ENCODE measurements around the gene GPR155. TPM values are rescaled to one million over a fixed set of nuclear protein-coding genes. Genes with fewer than 3 reads are reported as not detected.
"Not testable (repeated sequence)": the region's sequence is repeated elsewhere in the genome, so short reads cannot be mapped to it uniquely, and the experiment has no call there.

GPR155 gene
- total RNA-seq, 2 experiments from 2014 or later = 9.4 to 14.5 TPM

GRCh38 chr2:174510583-174511189, 23.9 kb upstream of the GPR155 start:
- Mint-ChIP-seq H3K9me3 (peaks cover 29% of the 10 kb centered on the region), H3K4me1 (peaks cover 11% of the 10 kb centered on the region), H3K36me3 (peaks cover 19% of the 10 kb centered on the region), H3K27me3 (no peaks in the 10 kb centered on the region), H3K4me3 (no peak overlapping the region), H3K27ac (no peak overlapping the region)
- no peak for DNase-seq

- Mint-ChIP-seq H3K4me3 (no peak overlapping the region), H3K4me1 (peaks cover 16% of the 10 kb centered on the region), H3K9me3 (peaks cover 5% of the 10 kb centered on the region), H3K36me3 (no peaks in the 10 kb centered on the region), H3K27me3 (no peaks in the 10 kb centered on the region), H3K27ac (no peak overlapping the region)
- no peak for DNase-seq
Observed at GRCh38 chr2:174503161-174503809, 16.5 kb upstream of the GPR155 start.

- Mint-ChIP-seq H3K27ac (no peak overlapping the region), H3K4me3 (no peak overlapping the region), H3K27me3 (no peaks in the 10 kb centered on the region), H3K9me3 (no peaks in the 10 kb centered on the region), H3K4me1 (peaks cover 30% of the 10 kb centered on the region), H3K36me3 (no peaks in the 10 kb centered on the region)
- no peak for DNase-seq
Observed at GRCh38 chr2:174499371-174499770, 12.5 kb upstream of the GPR155 start.

GRCh38 chr2:174495365-174496012, 8.7 kb upstream of the GPR155 start:
- Mint-ChIP-seq H3K4me1 (peaks cover 55% of the 10 kb centered on the region), H3K27me3 (no peaks in the 10 kb centered on the region), H3K27ac (peak overlapping the region; percentile 58), H3K4me3 (no peak overlapping the region), H3K36me3 (peaks cover 2% of the 10 kb centered on the region), H3K9me3 (peaks cover 5% of the 10 kb centered on the region)
- no peak for DNase-seq

GRCh38 chr2:174493549-174494331, 6.9 kb upstream of the GPR155 start:
- H3K36me3 Mint-ChIP-seq = peaks cover 2% of the 10 kb centered on the region
- no peaks in the 10 kb centered on the region for H3K27me3 Mint-ChIP-seq
- peak; percentile 20 for DNase-seq

GRCh38 chr2:174492963-174493431, 6.2 kb upstream of the GPR155 start:
- H3K4me3 Mint-ChIP-seq = peak overlapping the region; percentile 81
- H3K27me3 Mint-ChIP-seq = no peaks in the 10 kb centered on the region
- peak; percentile 57 for DNase-seq
- H3K27ac Mint-ChIP-seq = peak overlapping the region; percentile 99
- peaks cover 73% of the 10 kb centered on the region for H3K4me1 Mint-ChIP-seq
- H3K9me3 Mint-ChIP-seq = peaks cover 5% of the 10 kb centered on the region
- peaks cover 5% of the 10 kb centered on the region for H3K36me3 Mint-ChIP-seq

More at GRCh38 chr2:174493549-174494331, 6.9 kb upstream of the GPR155 start:
- Mint-ChIP-seq H3K27ac (peak overlapping the region; percentile 99), H3K4me1 (peaks cover 69% of the 10 kb centered on the region), H3K9me3 (peaks cover 5% of the 10 kb centered on the region), H3K4me3 (peak overlapping the region; percentile 81)

DNA sequence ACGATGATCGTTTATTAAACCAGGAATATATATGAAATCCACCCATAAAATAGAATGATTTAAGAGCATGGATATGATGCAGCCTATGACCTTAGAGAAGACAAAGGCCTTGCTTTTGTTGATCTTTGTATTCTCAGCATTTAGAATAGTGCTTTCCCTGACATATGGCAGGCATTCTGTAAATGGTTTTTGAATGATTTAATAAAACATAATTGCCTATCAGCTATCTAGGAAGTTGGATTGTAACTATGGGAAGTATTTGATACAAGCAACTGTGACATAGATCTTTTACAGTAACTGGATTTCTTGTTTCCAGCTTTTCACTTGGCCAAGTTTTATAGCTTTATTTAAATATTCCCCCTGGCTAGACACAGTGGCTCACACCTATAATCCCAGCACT, 5.1 kb upstream of the GPR155 start:
- peaks cover 5% of the 10 kb centered on the region for H3K36me3 Mint-ChIP-seq
- H3K27ac Mint-ChIP-seq = peak overlapping the region; percentile 79
- H3K4me3 Mint-ChIP-seq = no peak overlapping the region
- no peaks in the 10 kb centered on the region for H3K27me3 Mint-ChIP-seq
- H3K4me1 Mint-ChIP-seq = peaks cover 79% of the 10 kb centered on the region
- no peak for DNase-seq
- peaks cover 5% of the 10 kb centered on the region for H3K9me3 Mint-ChIP-seq

DNA sequence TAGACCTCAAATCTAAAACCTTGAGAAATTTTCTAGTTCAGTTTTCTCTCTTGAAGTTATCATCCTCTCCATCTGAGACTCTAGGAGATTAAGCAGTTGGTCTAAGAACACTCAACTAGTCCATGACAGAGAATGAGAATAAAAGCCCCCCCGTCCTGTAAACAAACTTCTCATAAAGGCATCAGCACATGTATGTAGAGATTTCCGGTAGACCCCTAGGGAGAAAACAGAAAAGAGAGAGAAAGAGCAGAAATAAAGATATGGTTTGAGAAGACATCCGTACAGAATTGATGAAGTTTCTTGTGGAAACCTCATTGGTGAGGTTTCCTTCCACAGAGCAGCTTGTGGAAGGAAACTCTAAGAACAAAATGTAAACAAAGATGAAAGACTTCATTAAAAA, 3.2 kb upstream of the GPR155 start:
- Mint-ChIP-seq H3K9me3 (peaks cover 5% of the 10 kb centered on the region), H3K36me3 (peaks cover 5% of the 10 kb centered on the region), H3K4me3 (peak overlapping the region; percentile 75), H3K4me1 (peaks cover 64% of the 10 kb centered on the region), H3K27ac (peak overlapping the region; percentile 91), H3K27me3 (no peaks in the 10 kb centered on the region)
- no peak for DNase-seq

- peaks cover 64% of the 10 kb centered on the region for H3K4me1 Mint-ChIP-seq
- peak overlapping the region; percentile 75 for H3K4me3 Mint-ChIP-seq
- not testable (repeated sequence) for H3K27me3 Mint-ChIP-seq, H3K36me3 Mint-ChIP-seq, H3K9me3 Mint-ChIP-seq
- peak; percentile 15 for DNase-seq
- peak overlapping the region; percentile 91 for H3K27ac Mint-ChIP-seq
Observed at GRCh38 chr2:174489520-174489919, 2.7 kb upstream of the GPR155 start.

DNA sequence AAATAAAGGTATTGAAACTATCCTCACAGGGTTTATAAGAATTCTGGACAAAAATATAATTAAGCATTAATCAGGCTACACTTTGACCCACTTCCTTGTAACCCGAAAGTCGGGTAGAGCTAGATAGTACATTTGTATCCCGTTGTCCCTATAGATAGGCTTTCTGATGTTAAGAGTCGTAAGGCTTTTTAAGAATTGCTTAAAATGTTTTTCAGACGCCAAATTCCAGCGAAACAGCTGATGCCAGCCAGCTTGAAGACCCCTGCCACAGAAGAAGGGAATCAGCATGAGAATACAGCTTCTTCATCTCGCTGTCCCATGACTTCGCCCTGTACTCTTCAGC, 962 bp upstream of the GPR155 start:
- H3K36me3 Mint-ChIP-seq = peaks cover 6% of the 10 kb centered on the region
- DNase-seq = no peak
- H3K4me3 Mint-ChIP-seq = no peak overlapping the region
- peak overlapping the region; percentile 92 for H3K27ac Mint-ChIP-seq
- H3K9me3 Mint-ChIP-seq = peaks cover 5% of the 10 kb centered on the region
- no peaks in the 10 kb centered on the region for H3K27me3 Mint-ChIP-seq
- H3K4me1 Mint-ChIP-seq = peaks cover 53% of the 10 kb centered on the region

- Mint-ChIP-seq H3K4me3 (peak overlapping the region; percentile 97), H3K4me1 (peaks cover 51% of the 10 kb centered on the region), H3K36me3 (peaks cover 6% of the 10 kb centered on the region), H3K27me3 (no peaks in the 10 kb centered on the region), H3K9me3 (peaks cover 3% of the 10 kb centered on the region), H3K27ac (peak overlapping the region; percentile 92)
- peak; percentile 94 for DNase-seq
Observed at GRCh38 chr2:174487108-174487819, 435 bp upstream of the GPR155 start.

DNA sequence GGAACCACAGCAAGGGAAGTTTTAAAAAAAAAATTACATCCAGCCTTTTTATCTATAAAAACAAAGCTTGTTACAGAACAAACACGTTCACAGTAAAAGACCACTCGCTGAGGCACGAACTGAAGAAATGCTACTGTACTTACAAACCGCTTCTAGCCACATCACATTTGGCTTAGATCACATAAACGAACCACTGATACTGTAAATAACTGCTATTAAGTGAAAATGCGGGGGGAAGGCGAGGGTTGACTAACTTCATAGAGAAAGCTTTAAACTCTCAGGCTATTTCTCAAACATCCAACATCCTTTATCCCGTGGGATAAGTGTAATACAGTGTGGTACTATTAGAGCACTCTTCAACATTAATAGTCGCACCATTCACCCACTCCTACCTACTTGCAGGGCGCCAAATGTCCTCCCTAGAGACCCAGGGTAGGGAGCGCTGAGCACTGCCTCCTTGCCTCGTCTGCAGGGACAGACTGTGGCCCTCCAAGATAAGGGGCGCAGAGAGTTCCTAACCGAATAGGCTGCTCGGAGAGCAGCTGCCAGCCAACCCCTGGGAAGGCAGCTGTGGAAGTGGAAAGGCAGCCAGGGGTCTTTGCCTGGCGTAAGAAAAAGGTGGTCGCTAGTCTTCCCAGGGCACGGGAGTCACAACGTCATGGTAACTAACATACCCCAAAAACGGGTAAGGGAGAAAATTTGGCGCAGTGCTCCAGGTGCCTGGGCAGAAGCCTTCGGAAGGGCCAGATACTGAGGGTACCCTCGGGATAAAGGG, 854 bp downstream of the GPR155 start:
- peak overlapping the region; percentile 90 for H3K27ac Mint-ChIP-seq
- peak overlapping the region; percentile 97 for H3K4me3 Mint-ChIP-seq
- peaks cover 15% of the 10 kb centered on the region for H3K36me3 Mint-ChIP-seq
- DNase-seq = peak; percentile 41
- peaks cover 44% of the 10 kb centered on the region for H3K4me1 Mint-ChIP-seq
- no peaks in the 10 kb centered on the region for H3K9me3 Mint-ChIP-seq
- H3K27me3 Mint-ChIP-seq = no peaks in the 10 kb centered on the region

GRCh38 chr2:174485045-174485444, 1.8 kb downstream of the GPR155 start:
- Mint-ChIP-seq H3K36me3 (peaks cover 16% of the 10 kb centered on the region), H3K4me3 (peak overlapping the region; percentile 97), H3K27ac (peak overlapping the region; percentile 90), H3K4me1 (peaks cover 37% of the 10 kb centered on the region)
- not testable (repeated sequence) for DNase-seq, H3K27me3 Mint-ChIP-seq, H3K9me3 Mint-ChIP-seq

- Mint-ChIP-seq H3K4me3 (peak overlapping the region; percentile 97), H3K36me3 (peaks cover 19% of the 10 kb centered on the region), H3K4me1 (peaks cover 34% of the 10 kb centered on the region), H3K27me3 (no peaks in the 10 kb centered on the region), H3K27ac (peak overlapping the region; percentile 90), H3K9me3 (no peaks in the 10 kb centered on the region)
- no peak for DNase-seq
Observed at GRCh38 chr2:174484573-174484972, 2.3 kb downstream of the GPR155 start.

All from activated naive CD8-positive, alpha-beta T cell treated with anti-CD3 and anti-CD28 coated beads for 36 hours (primary cell).